Measurements from ENCODE around the gene IGF1.
A peak's percentile ranks its signal among the peaks of the same experiment; 100 is the strongest.

The IGF1 gene

DNA sequence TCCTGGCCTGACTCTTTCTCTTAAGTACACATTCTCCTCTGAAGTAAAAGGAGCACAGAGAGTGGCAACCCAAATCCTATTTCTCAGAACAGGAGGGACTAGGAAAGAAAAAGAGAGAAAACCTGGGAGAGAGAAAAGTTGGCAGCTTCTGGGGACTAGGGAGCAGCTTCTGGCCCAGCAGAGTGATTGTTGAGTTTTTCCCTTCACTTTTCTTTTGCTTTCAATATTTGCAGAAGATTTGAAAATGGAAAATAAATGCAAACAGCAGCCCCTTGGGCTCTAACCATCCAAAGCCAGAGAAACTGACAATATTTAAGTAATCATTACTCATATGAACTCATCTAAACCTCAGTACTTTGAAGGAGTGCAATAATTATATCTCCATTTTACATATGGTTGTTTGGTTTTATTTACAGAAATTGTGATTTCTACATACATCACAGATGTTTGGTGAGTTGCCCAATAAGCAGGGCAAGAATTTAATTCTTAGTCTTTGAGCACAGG, 28.8 kb upstream of the IGF1 start:
- no peaks in the 10 kb centered on the region for H3K4me1 Mint-ChIP-seq (ENCODE audit: low read depth in 2 of 2)
- ATAC-seq (replicated peaks): no peak

DNA sequence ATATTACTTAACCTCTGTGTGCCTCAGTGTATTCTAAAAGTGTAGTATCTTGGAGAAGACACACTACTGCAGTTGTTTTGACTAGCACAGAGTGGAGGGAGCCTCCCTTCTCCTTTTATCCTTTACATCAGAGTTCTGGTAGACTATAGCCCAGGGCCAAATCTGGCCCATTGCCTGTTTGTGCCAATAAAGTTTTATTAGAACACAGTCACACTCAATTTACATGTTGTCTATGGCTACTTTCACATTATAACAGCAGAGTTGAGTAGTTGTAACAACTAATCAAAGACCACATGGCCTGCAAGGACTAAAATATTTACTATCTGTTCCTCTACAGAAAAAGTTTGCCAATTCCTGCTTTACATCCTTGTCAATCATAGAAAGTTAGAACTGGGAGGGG, 27.7 kb upstream of the IGF1 start:
- peaks cover 0 to 10% of the 10 kb centered on the region in 2 donors for H3K27me3 Mint-ChIP-seq
- H3K4me1 Mint-ChIP-seq (ENCODE audit: low read depth in 2 of 2): no peaks in the 10 kb centered on the region
- no peak overlapping the region for H3K4me3 Mint-ChIP-seq
- ATAC-seq (replicated peaks): no peak
- no peak overlapping the region for H3K27ac Mint-ChIP-seq
- H3K9me3 Mint-ChIP-seq: no peaks in the 10 kb centered on the region
- DNase-seq: no peak
- no peaks in the 10 kb centered on the region for H3K36me3 Mint-ChIP-seq (ENCODE audit: insufficient read depth)

More for the DNA sequence above, 28.8 kb upstream of the IGF1 start:
- H3K9me3 Mint-ChIP-seq: no peaks in the 10 kb centered on the region
- H3K27ac Mint-ChIP-seq: no peak overlapping the region
- H3K27me3 Mint-ChIP-seq: peaks cover 2 to 5% of the 10 kb centered on the region in 2 donors
- no peak for DNase-seq
- H3K36me3 Mint-ChIP-seq (ENCODE audit: insufficient read depth): no peaks in the 10 kb centered on the region
- H3K4me3 Mint-ChIP-seq: no peak overlapping the region

DNA sequence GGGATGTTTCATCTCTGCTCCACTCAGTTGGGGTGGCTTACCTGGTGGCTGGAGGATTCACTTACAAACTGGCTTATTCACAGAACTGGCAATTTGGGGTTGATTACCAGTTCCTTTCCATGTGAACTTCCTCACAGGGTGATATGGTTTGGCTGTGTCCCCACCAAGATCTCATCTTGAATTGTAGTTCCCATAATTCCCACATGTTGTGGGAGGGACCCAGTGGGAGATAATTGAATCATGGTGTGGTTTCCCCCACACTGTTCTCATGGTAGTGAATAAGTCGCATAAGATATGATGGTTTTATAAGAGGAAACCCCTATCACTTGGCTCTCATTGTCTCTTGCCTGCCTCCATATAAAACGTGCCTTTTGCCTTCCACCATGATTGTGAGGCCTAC, 26.9 kb upstream of the IGF1 start:
- Mint-ChIP-seq H3K36me3 (ENCODE audit: insufficient read depth) (no peaks in the 10 kb centered on the region), H3K27ac (no peak overlapping the region), H3K27me3 (peaks cover 0 to 10% of the 10 kb centered on the region in 2 donors), H3K4me3 (no peak overlapping the region), H3K9me3 (no peaks in the 10 kb centered on the region), H3K4me1 (ENCODE audit: low read depth in 2 of 2) (no peaks in the 10 kb centered on the region)
- ATAC-seq (replicated peaks) (no peak), DNase-seq (no peak)

DNA sequence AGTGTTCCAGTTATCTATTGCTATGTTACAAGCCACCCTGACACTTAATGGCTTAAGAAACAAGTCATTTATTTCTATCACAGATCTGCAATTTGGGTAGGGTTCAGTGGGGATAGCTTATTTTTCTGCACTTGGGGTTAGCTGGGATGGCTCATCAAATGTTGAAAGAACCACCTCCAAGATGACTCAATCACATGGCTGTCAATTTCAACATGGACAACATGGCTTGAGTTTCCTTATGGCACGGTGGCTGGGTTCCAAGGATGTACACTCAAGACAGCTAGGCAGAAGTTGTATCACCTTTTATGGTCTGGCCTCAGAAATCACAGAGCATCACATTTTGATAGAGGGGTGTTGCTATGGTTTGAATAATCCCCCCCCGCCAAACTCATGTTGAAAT, 24.5 kb upstream of the IGF1 start:
- Mint-ChIP-seq H3K36me3 (ENCODE audit: insufficient read depth) (no peaks in the 10 kb centered on the region), H3K27me3 (peaks cover 7 to 22% of the 10 kb centered on the region in 2 donors), H3K4me3 (no peak overlapping the region), H3K4me1 (ENCODE audit: low read depth in 2 of 2) (no peaks in the 10 kb centered on the region), H3K9me3 (no peaks in the 10 kb centered on the region), H3K27ac (no peak overlapping the region)
- no peak for ATAC-seq (replicated peaks)
- DNase-seq: no peak

DNA sequence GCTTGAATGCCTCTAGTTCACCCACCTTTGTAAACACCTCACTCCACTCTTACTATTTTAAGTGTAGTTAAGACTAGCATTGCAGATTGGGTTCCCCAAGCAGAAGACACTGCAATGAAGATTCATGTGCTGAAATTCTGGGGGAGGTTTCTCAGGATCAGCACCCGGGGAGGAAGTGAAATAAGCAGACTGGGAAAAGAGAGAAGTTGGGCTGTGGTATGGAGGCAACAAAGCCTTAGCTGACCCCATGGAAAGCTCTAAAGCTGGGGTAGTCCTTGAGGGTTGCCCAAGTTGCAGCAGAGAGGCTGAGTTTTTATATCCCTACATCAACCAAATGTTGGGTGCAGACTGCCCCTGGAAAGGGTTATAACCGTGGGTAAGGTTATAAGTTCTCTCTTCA, 23.9 kb upstream of the IGF1 start:
- H3K27ac Mint-ChIP-seq: no peak overlapping the region
- H3K4me3 Mint-ChIP-seq: no peak overlapping the region
- H3K27me3 Mint-ChIP-seq: peaks cover 7 to 22% of the 10 kb centered on the region in 2 donors
- no peak for DNase-seq
- H3K36me3 Mint-ChIP-seq (ENCODE audit: insufficient read depth): no peaks in the 10 kb centered on the region
- H3K9me3 Mint-ChIP-seq: no peaks in the 10 kb centered on the region
- no peaks in the 10 kb centered on the region for H3K4me1 Mint-ChIP-seq (ENCODE audit: low read depth in 2 of 2)
- no peak for ATAC-seq (replicated peaks)

DNA sequence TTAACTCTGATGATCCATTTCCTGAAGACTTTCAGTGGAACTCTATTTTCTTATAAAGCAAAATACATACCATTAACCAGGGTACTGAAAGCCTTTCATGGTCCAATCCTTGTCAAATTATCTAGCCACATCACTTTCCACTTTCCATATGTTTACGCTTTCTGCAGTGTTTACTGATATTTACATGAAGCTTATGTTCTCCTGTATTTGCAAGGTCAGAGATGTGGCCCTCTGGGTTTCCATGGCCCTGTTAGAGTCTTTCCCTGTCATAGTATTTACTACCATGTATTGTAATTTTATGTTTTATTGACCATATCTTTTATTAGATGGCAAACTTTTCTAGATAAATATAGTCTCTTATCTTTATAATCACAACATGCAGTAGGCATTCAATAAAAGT, 23.5 kb upstream of the IGF1 start:
- no peaks in the 10 kb centered on the region for H3K36me3 Mint-ChIP-seq (ENCODE audit: insufficient read depth)
- DNase-seq (no peak), ATAC-seq (replicated peaks) (no peak)
- no peak overlapping the region for H3K4me3 Mint-ChIP-seq
- no peaks in the 10 kb centered on the region for H3K9me3 Mint-ChIP-seq
- peaks cover 7 to 22% of the 10 kb centered on the region in 2 donors for H3K27me3 Mint-ChIP-seq
- no peak overlapping the region for H3K27ac Mint-ChIP-seq
- no peaks in the 10 kb centered on the region for H3K4me1 Mint-ChIP-seq (ENCODE audit: low read depth in 2 of 2)

DNA sequence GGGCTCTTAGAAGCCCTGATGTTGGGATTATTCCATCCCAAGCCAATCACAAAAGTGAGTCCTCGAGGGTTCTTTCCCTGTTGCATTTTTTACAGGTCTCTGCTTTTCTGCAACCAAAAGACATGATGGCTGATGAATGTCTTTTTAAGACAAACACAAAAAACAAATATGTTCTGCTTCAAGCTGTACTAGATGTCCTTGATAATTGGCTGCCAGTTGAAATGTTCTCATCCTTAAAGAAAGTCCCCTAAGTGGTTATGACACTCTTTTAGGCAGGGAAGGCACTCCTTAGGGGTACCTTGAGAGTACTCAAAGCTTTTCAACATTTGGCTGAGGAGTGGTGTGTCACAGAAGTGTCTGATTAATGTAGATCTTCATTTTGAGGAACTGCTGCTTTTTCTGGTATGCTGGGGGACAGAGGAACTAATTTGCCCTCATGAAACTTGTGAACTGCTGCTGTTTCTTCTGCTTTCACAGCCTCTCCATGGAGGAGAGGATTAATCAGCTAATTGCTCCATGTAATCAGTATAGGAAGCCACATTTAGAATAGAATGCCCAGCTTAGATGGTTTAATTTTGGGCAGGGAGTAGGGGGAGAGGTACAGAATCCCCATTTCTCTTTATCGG, 22.8 kb upstream of the IGF1 start:
- Mint-ChIP-seq H3K4me1 (ENCODE audit: low read depth in 2 of 2) (no peaks in the 10 kb centered on the region), H3K27me3 (peaks cover 7 to 22% of the 10 kb centered on the region in 2 donors), H3K9me3 (no peaks in the 10 kb centered on the region), H3K36me3 (ENCODE audit: insufficient read depth) (no peaks in the 10 kb centered on the region), H3K27ac (no peak overlapping the region), H3K4me3 (no peak overlapping the region)
- peak; percentile 16 for ATAC-seq (replicated peaks)
- DNase-seq: no peak

DNA sequence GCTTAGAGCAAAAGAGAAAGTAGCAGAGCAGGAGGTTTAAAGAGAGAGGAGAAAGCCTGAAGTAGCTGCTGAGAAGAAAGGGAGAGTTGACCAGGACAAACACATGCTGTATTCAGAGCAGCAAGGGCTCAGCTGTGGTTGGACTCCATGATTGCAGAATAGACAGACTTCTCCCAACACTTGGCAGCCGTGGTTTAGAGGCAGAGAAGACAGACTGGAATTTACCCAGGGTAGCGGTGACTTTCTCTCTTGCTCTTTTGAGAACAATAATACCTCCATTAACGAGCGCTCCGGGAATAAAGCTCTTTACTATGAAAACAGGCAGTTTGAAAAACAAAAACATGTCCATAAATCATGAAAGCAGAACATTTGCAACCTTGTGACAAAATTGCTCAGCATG, 21.4 kb upstream of the IGF1 start:
- no peak for DNase-seq
- ATAC-seq (replicated peaks): no peak
- H3K27me3 Mint-ChIP-seq: peaks cover 7 to 22% of the 10 kb centered on the region in 2 donors
- H3K4me3 Mint-ChIP-seq: no peak overlapping the region
- no peaks in the 10 kb centered on the region for H3K36me3 Mint-ChIP-seq (ENCODE audit: insufficient read depth)
- H3K9me3 Mint-ChIP-seq: no peaks in the 10 kb centered on the region
- no peaks in the 10 kb centered on the region for H3K4me1 Mint-ChIP-seq (ENCODE audit: low read depth in 2 of 2)
- no peak overlapping the region for H3K27ac Mint-ChIP-seq

DNA sequence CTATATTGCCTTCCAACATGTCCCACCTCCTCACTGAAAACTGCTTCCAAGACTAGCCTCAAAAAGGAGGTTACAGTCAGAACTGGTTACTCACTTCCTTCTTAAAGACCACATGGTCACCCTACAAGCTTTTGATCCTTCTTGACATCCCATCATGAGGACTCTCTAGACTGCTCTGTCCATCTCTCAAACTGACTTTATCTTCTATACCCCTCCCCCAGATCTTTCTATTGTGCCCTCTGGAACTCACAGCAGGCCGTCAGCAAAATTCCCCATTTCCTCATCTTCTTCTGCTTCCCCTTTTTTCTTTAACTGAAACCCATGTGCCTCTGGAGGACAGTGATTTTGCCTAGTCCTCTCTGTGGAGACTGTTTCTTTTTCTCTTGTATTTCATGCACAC, 18.1 kb upstream of the IGF1 start:
- no peak for ATAC-seq (replicated peaks)
- no peak overlapping the region for H3K27ac Mint-ChIP-seq

DNA sequence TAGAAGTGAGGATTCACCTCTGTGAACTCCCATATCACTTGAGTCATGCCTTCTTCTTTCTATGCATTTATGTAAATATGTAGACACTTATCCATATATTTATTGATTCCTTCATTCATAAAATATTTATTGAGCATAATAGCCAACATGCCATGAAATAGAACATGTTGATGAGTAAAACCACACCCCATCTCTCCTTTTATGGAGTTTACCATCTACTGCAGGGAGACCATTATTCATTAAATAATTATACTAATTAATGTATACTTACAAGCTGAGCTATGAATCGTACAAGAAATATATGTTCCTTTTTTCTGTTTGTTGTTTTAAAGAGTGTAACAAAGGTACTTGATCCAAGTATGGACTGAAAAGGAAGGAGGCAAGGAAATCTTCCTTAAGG, 17.4 kb upstream of the IGF1 start:
- H3K27me3 Mint-ChIP-seq: peaks cover 22 to 24% of the 10 kb centered on the region in 2 donors
- no peaks in the 10 kb centered on the region for H3K9me3 Mint-ChIP-seq
- no peaks in the 10 kb centered on the region for H3K4me1 Mint-ChIP-seq (ENCODE audit: low read depth in 2 of 2)
- DNase-seq (no peak), ATAC-seq (replicated peaks) (no peak)
- no peak overlapping the region for H3K27ac Mint-ChIP-seq
- no peak overlapping the region for H3K4me3 Mint-ChIP-seq
- H3K36me3 Mint-ChIP-seq (ENCODE audit: insufficient read depth): no peaks in the 10 kb centered on the region

More for the DNA sequence above, 18.1 kb upstream of the IGF1 start:
- Mint-ChIP-seq H3K36me3 (ENCODE audit: insufficient read depth) (no peaks in the 10 kb centered on the region), H3K27me3 (peaks cover 17 to 19% of the 10 kb centered on the region in 2 donors), H3K4me3 (no peak overlapping the region), H3K9me3 (no peaks in the 10 kb centered on the region), H3K4me1 (ENCODE audit: low read depth in 2 of 2) (no peaks in the 10 kb centered on the region)
- DNase-seq: no peak

DNA sequence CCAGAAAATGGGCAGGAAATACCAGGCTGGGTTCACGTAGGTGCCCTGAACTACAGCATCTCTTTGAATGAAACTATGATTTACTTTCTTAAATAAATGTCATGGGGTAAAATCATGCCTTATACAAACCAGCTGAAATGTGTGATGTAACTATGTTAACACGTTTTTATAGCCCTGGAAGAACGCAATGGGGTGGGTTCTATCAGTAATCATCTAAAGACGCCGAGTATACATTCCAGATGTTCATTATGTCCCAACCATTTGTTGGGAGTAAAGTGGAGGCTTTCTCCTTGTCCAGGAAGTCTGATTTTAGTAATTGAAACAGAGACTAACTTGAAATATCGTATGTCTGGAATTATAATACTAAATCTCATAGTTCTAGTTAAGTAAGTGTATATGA, 16.2 kb upstream of the IGF1 start:
- Mint-ChIP-seq H3K4me1 (ENCODE audit: low read depth in 2 of 2) (no peaks in the 10 kb centered on the region), H3K27me3 (peaks cover 22 to 27% of the 10 kb centered on the region in 2 donors), H3K36me3 (ENCODE audit: insufficient read depth) (no peaks in the 10 kb centered on the region), H3K9me3 (no peaks in the 10 kb centered on the region), H3K27ac (no peak overlapping the region), H3K4me3 (no peak overlapping the region)
- DNase-seq (no peak), ATAC-seq (replicated peaks) (no peak)

DNA sequence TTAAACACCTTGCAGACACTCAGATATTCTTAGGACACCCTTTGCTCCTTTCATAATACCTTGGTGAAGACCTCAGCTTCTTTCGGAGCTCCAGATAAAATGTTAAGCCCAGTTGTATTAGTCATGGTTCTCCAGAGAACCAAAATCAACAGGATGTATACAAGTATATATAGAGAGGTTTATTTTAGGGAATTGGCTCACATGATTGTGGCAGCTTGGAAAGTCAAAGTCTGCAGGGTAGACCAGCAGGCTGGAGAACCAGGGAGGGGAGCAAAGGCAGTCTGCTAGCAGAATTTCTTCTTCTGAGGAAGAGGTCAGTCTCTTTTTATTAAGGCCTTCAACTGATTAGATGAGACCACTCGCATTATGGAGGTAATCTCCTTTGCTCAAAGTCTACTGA, 6.9 kb upstream of the IGF1 start:
- Mint-ChIP-seq H3K36me3 (ENCODE audit: insufficient read depth) (no peaks in the 10 kb centered on the region), H3K4me1 (ENCODE audit: low read depth in 2 of 2) (peaks cover 6 to 10% of the 10 kb centered on the region in 2 donors), H3K9me3 (no peaks in the 10 kb centered on the region), H3K27ac (no peak overlapping the region), H3K4me3 (no peak overlapping the region), H3K27me3 (peaks cover 0 to 10% of the 10 kb centered on the region in 2 donors)
- DNase-seq (no peak), ATAC-seq (replicated peaks) (no peak)

DNA sequence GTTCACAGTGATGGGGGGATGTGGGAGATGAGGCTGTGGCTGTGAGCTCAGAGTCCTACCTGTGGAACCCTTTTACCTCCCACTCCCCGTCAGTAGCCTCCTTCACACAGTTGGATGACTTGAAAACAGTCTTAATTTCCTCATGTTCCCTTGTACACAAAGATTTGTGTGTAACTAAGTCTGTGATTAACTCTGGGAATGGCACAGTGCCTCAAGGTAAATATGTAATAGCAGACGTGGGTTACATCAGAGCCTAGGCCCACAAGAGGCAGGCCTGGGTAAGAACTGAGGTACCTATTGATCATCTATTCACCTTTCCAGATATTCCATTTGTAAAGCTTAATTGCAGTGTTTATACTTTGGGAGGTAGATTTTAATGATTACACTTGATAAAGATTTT, 5.8 kb upstream of the IGF1 start:
- Mint-ChIP-seq H3K27me3 (peaks cover 0 to 4% of the 10 kb centered on the region in 2 donors), H3K36me3 (ENCODE audit: insufficient read depth) (no peaks in the 10 kb centered on the region), H3K27ac (no peak overlapping the region), H3K4me1 (ENCODE audit: low read depth in 2 of 2) (peaks cover 6 to 10% of the 10 kb centered on the region in 2 donors), H3K9me3 (no peaks in the 10 kb centered on the region), H3K4me3 (no peak overlapping the region)
- no peak for DNase-seq
- ATAC-seq (replicated peaks): no peak

DNA sequence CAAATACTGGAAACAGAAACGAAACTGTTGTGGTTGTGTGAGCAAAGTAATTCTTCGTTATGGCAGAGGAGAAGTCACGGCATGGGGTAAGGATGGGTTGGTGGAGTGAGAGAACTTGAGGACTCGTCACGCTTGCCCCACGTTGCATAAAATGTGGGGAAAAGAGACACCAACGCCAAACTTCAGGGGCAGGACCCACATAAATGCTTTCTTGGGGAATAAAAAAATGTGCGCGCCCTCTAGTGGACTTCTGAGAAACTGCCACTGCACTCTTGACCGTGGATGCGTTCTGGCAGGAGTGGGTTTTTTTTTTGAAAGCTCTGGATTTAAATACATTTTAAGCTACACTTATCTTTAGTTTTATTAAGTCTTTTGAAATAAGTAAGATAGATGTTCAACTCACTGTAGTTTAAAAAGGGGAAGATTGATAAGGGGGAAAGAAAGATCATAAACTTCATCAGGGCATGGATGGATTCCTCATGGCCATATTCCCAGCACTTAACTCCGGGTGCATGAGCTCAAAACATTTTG, 4.1 kb upstream of the IGF1 start:
- no peaks in the 10 kb centered on the region for H3K36me3 Mint-ChIP-seq (ENCODE audit: insufficient read depth)
- peaks cover 6 to 10% of the 10 kb centered on the region in 2 donors for H3K4me1 Mint-ChIP-seq (ENCODE audit: low read depth in 2 of 2)
- peak; percentile 22 to 40 (median 28) for DNase-seq
- H3K9me3 Mint-ChIP-seq: no peaks in the 10 kb centered on the region
- ATAC-seq (replicated peaks): peak; percentile 60
- peak overlapping the region in 1 of 2 donors; percentile 17 for H3K27ac Mint-ChIP-seq
- no peaks in the 10 kb centered on the region for H3K27me3 Mint-ChIP-seq
- peak overlapping the region; percentile 56 to 72 for H3K4me3 Mint-ChIP-seq
